Measurements from ENCODE around the gene VSX2. TPM values are rescaled to one million over a fixed set of nuclear protein-coding genes. Genes with fewer than 3 reads are reported as not detected.

Gene VSX2
- total RNA-seq, 1 donor from 2014 or later: not detected

DNA sequence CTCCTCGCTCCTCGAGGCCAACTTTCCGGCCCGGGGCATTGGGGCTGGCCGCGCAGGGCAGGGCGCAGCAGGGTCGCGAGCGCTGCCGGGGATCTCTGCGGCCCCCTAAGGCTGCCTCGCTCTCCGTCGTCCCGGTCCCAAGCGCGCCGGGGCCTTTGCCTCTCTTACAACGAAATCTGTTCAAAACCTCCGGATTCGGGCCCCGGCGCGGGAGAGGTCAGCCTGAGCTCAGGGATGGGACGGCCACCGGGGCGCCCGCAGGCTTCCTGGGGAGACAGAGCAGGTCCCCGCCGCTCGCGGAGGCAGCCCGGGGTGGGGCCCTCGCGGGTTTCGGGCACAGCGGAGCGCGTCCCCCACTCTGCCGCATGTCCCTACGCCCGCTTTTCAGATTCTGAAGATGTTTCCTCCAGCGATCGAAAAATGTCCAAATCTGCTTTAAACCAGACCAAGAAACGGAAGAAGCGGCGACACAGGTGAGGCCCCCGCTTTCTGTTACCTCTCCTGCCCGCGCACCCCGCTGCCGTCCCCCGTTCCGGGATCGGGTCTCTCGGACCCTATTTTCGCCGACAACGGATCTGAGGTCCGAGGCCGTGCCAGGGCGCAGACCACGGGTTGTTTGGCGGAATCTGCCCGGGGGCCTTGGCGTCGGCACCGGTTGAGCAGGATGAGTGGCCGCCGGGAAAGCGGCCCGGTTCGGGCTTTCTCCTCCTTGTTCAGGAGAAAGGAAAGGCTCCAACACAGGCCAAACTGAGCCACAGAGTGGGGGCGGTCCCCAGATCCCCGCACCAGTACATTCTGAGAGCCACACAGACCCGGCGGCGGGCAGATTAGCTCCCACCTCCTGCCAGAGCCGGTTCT, 1.8 kb downstream of the VSX2 start:
- TF ChIP-seq, protein P1, sequence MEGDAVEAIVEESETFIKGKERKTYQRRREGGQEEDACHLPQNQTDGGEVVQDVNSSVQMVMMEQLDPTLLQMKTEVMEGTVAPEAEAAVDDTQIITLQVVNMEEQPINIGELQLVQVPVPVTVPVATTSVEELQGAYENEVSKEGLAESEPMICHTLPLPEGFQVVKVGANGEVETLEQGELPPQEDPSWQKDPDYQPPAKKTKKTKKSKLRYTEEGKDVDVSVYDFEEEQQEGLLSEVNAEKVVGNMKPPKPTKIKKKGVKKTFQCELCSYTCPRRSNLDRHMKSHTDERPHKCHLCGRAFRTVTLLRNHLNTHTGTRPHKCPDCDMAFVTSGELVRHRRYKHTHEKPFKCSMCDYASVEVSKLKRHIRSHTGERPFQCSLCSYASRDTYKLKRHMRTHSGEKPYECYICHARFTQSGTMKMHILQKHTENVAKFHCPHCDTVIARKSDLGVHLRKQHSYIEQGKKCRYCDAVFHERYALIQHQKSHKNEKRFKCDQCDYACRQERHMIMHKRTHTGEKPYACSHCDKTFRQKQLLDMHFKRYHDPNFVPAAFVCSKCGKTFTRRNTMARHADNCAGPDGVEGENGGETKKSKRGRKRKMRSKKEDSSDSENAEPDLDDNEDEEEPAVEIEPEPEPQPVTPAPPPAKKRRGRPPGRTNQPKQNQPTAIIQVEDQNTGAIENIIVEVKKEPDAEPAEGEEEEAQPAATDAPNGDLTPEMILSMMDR (conservative IDR thresholded peaks at IDR 0.05; ENCODE audit: low read depth, low read length): no peak
- no peak for DNase-seq (ENCODE audit: low read depth)

DNA sequence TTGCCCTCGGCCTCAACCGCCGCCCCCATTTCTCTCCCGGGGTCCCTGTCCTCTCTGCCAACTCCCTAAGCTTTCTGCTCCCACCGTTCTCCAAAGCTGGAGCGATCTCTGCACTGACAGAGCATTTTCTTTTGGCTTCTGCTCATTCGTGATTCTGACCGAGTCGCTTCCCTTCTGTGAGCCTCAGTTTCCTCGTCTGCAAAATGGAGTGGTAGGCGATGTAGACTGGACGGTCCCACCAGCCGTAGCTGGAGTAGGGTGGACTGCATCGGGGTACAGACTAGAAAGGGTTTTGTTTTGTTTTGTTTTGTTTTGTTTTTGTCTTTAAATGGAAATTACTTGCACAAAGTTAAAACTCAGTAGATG, 2.4 kb downstream of the VSX2 start:
- TF ChIP-seq, protein P1 (conservative IDR thresholded peaks at IDR 0.05; ENCODE audit: low read depth, low read length): no peak
- no peak for DNase-seq (ENCODE audit: low read depth)
- H3K4me3 ChIP-seq (ENCODE audit: low read depth, low read length): no peak overlapping the region

More for the DNA sequence above, 1.8 kb downstream of the VSX2 start:
- peak overlapping the region; percentile 10 for H3K4me3 ChIP-seq (ENCODE audit: low read depth, low read length)

DNA sequence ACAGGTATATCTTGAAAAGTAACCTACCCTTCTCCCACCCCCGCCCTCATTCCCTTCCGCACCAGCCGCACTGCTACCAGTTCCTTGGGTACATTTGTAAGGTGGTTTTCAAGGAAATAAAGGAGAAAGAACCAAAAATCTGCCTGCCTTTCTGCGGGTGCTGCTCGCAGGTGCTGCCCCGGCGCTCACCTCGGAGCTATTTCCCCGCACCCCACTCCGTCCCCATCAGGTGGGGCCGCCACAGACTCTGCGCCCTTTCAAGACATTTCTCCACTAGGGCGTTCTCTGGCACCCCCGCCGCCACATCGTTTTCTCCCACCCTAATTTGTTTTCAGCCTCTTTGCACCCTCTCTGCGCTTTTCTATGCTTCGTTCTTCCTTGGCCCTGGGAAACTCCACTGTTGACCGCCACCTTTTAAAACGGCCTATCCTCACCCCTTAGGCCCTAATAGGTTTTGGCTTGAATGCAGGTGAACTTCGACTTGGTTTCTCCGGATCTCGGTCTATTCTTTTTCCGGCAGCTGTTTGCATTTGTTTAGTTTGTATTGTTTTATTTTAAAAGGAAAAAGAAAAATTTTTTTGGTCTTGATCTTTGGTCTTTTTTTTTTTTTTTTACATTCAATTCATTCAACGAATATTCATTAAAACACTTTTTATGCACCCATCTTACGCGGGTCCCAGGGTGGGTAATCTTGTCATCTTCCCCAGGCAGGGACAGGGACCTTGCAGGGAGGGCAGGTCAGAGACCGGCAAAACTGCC, 3.0 kb downstream of the VSX2 start:
- no peak overlapping the region for H3K4me3 ChIP-seq (ENCODE audit: low read depth, low read length)
- TF ChIP-seq, protein P1 (conservative IDR thresholded peaks at IDR 0.05; ENCODE audit: low read depth, low read length): no peak
- no peak for DNase-seq (ENCODE audit: low read depth)

DNA sequence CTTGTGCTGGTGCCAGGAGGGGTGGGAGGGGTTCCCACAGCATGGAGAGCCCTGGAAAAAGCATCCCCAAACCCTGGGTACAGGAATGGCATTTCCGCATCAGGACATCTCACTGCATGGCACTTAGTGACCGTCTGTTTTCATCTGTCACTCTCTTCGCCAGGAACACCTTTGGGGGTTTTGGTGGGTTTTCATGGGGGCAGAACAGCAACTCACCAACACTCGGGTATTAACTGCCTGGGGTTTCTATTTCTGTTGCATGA, 3.5 kb downstream of the VSX2 start:
- H3K4me3 ChIP-seq (ENCODE audit: low read depth, low read length): no peak overlapping the region
- TF ChIP-seq, protein P1 (conservative IDR thresholded peaks at IDR 0.05; ENCODE audit: low read depth, low read length): no peak
- no peak for DNase-seq (ENCODE audit: low read depth)

DNA sequence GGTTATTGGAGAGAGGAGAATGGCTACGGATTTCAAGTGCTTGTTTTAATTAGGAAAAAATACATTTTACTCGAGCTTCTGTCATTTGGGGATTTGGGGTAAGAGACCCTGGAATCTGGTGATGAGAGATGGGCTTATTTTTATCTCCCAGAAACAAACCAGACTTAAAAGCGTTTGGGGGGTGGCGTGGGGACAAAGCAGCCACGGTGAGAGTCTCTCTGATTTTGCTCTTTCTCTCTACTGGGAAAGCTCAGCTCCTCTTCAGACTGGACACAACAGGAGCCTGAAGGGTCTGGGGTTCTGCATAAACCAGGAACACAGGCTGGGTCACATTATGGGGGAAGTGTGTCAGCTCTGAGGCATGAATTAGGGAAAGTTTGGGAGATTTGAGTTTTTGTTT, 3.8 kb downstream of the VSX2 start:
- no peak for DNase-seq (ENCODE audit: low read depth)
- TF ChIP-seq, protein P1 (conservative IDR thresholded peaks at IDR 0.05; ENCODE audit: low read depth, low read length): no peak
- no peak overlapping the region for H3K4me3 ChIP-seq (ENCODE audit: low read depth, low read length)

DNA sequence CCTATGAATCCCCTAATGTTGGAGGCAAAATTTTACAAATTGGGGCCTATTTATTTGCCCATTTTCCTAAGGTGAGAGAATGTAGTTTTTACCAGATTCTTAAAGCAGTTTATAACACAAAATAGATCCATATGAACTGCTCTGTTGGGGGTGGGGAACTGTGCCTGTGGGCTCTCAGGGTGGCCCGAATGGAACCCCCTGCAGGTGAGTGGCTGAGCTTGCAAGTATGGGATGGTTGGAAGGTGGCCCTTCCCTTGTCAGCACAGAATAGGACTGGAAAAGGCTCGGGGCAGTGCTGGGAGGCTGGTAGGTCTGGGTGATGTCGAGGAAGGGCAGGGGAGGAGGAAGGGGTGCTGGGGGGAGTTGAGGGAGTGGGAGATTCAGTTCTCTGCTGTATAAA, 4.9 kb downstream of the VSX2 start:
- no peak overlapping the region for H3K4me3 ChIP-seq (ENCODE audit: low read depth, low read length)
- no peak for DNase-seq (ENCODE audit: low read depth)
- TF ChIP-seq, protein P1 (conservative IDR thresholded peaks at IDR 0.05; ENCODE audit: low read depth, low read length): peak; percentile 18

Data from epithelial cell of proximal tubule (primary cell).